GM19099 (cell line): ENCODE measurements around the gene ABHD5.

Source experiments
- POLR2A ChIP-seq: IDR thresholded peaks from 3 replicates; pipeline ENCODE4 v1.6.1; 2011; ENCODE audit warnings: low read depth; ENCODE audit not compliant: insufficient read length; ENCODE audit errors: extremely low read depth

ABHD5 gene

DNA sequence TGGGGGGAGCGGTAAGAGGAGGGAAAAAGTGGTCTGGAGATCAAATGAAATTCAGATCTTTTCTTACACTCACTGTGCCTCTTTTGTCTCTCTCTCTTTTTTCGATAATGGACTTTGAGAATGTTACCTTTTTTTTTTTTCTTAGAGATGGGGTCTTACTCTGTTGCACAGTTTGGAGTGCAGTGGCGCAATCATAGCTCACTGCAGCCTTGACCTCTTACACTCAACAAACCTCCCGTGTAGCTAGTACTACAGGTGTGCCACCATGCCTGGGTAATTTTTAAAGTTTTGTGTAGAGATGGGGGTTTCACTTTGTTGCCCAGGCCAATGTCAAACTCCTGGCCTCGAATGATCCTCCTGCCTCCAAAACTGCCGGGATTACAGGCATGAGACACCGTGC, 15.6 kb downstream of the ABHD5 start:
- TF ChIP-seq POLR2A, result no peak

GRCh38 chr3:43707266-43707665, 16.5 kb downstream of the ABHD5 start:
- TF ChIP-seq POLR2A, result no peak

DNA sequence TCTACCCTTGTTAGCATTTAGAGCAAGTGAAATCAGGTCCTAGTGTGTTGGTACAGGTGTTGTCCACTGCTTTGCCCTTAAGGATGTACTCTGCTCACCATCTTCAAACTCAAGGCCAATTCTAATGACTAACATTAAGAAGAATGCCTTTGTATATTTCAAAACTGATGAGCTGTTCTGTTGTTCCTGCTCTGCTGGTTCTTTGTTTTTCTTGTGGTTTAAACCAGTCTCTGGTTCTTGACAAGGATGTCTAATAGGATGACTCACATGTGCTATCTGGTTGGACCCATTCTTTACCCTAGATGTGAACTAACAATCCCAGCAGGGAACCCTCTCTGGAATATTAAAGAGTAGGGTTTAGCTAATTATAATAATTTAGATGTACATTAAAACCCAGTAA, 17.3 kb downstream of the ABHD5 start:
- TF ChIP-seq POLR2A, result no peak

DNA sequence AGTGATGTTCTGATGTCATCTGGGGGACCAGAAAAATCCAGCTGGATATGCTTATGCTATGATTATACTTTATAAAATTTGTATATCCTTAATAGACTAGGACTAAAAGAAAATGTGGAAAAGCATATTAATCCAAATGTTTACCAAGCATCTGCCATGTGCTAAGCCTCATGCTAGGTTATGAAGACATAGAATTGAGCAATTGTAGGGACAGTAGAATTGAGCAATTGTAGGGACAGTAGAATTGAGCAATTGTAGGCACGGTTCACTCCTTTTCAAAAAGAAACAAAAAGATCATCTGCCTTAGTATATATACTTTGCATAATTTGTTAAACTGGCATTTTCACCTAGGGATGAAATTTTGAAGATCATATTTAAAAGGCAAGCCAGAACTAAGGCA, 18.3 kb downstream of the ABHD5 start:
- TF ChIP-seq POLR2A, result no peak

DNA sequence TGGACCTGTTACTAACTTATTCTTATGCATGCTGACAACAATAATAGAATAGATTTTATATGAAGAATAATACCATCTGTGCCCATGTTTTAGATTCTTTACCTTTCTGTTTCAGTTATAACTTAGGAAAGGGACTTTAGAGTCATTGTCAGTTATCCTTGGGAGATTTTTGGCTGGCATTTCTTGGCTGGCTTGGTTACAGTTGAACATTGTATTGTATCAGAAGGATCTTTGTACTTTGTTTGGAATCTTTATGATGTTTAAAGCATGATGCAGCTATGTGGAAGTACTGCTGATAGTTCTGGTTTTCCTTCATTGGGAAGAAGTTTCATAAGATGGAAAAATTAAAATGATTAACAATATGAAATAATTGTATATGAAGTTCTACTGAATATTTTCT, 19.9 kb downstream of the ABHD5 start:
- TF ChIP-seq POLR2A, result no peak

- TF ChIP-seq POLR2A, result no peak
These were observed 27.6 kb downstream of the ABHD5 start for GRCh38 chr3:43718296-43718695.

GRCh38 chr3:43723121-43723734, 32.5 kb downstream of the ABHD5 start:
- TF ChIP-seq POLR2A, result no peak

- TF ChIP-seq POLR2A, result no peak
These were observed 35.8 kb downstream of the ABHD5 start for GRCh38 chr3:43726521-43726920.

DNA sequence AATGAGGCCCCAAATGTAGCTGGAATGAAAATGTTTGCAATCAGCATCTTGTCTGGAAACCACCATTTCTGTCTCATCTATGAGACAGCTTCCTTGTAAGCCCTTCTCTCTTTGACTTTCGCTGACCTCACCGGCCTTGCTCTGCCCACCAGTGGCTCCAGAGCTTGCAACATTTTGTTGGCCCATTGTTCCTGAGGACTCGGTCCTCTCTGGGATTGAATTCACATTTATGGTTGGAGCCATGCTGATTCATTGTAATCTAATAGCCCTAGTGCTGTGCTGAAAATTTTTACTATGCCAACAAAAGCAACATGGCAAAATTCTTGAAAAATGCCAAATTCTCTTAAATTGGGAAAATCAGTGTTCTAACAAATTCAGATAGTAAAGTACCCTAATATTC, 37.2 kb downstream of the ABHD5 start:
- TF ChIP-seq POLR2A, result no peak

DNA sequence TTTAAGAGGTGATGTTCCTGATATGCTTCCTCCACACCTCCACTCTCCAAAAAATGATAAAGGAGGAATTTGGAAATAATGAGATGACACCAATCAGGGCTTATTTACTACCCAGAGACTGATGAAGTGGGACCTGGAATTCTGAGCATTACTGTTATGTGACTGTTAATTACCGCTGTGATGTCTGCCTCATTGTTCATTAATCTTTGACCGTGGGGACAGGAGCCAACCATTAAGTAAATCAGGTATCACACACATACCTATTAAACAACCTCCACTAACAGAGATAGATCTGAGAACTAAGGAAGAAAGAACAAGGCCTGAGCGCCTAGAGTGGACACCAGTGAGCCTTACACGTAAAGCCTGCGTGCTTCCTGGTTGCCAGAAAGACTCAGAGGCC, 37.7 kb downstream of the ABHD5 start:
- TF ChIP-seq POLR2A, result no peak

GRCh38 chr3:43728947-43729346, 38.2 kb downstream of the ABHD5 start:
- TF ChIP-seq POLR2A, result no peak

DNA sequence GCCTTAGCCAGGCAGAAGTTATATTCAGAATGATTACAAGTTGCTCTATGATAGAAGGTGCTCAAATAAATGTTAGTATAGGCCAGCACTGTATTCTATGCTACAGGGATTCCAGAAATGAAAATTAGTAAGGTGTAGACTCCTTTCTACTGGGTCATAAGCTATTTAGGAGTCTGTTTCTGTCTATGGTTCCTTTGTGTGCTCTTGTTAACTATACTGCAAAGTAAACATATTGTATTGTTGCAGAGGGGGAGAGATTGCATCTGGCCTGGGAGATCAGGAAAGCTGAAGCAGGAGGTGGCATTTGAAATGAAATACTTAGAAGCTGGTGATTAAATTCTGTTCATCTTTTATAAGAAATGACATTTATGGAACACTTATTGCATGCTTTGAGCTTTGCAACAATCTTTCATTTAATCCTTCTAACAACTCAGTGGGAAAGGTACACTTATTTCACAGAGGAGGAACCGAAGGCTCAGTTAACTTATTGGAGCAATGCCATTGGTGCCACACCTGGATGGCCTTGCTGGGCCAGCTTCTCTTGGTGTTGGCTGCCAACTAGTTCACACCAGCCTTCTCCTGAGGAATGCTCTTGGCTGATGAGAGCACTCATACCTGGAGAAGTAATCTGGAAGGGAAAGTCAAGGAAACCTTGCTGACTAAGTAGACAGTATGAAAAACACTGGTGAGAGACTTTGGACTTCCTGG, 39.1 kb downstream of the ABHD5 start:
- no peak for TF ChIP-seq POLR2A

DNA sequence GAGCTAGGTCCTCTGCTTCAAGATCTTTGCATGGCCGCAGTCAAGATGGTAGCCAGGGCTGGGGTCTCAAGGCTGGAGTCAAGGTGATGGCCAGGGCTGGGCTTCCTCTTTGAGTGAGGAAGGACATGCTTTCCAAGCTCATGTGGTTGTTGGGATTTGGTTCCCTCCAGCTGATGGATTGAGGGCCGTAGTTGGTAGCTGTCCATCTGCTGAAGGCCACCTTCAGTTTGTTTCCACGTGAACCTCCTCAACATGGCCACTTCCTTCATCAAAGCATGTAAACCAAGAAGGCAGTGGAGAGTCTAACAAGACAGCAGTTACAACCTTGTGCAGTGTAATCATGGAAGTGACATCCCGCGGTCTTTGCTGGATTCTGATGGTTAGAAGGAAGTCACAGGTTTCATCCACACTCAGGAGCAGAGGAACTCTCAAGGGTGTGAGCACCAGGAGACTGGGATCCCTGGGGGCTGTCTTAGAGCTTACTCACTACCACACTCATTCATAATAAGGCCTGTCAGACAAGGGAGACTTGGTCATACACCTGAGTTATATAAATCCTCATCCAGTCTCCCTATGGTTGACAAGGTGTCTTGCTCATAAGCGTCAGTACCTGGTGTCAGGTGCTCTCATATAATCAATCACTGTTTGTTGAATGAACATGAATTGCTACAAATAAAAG, 42.1 kb downstream of the ABHD5 start:
- TF ChIP-seq POLR2A, result no peak

DNA sequence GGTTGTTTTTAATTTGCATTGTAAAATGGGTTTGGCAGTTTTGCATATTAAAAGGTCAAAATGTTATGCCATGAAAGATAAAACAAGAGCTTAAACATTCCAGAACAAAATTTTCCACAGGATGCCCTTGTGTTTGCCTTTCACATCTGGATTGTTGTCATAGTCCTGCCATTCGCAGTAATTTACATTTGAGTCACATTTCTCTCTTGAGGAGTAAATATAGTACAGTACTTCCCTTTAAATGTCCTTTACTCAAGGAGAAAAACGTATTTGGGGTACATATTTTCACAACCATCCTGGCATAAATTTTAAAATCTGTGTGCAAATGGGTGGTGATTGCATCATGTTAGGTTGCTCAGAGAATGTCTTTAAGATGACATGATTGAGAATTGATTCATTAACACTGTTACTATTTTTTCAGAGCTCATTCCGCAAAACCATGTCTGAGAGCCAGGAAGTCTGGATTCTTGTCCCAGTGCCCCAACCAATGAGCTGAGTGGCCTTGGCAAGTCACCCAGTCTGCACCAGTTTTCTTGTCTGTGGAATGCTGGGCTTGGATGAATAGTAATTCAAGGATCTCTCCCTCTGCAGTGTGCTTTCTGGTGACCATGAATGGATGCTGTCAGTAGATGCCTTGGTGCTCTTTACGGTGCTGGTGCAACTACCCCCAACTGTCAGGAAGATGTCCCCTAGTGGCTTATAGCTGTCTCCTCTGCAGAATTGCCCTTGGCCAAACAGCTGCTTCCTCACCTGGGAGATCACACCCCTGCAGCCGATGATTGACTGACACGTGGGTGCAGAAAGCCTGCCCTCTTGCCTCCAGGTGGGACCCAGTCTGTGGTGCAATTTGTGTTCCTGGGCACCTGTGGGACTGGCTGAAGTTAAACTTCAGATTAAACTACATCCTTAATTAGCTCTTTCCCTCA, 43.0 kb downstream of the ABHD5 start:
- no peak for TF ChIP-seq POLR2A

DNA sequence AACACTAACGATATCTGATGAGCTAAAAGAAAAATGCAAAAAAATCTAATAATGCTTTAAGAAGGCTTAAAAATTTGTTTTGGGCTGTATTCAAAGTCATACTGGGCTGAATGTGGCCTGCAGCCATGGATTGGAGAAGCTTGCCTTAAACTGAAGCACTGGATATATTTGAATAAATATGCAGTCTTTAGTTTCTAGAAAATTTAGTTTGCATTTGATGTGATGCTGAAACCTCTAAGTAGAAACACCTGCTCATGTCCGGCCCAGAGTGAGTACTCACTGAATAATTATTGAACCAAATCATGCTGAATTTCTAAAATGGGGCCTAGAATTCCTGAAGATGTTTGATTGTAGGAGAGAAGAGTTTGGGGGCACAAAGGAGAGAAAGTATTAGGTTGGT, 43.9 kb downstream of the ABHD5 start:
- TF ChIP-seq POLR2A, result no peak
